PC-9 (cell line): Measurements from ENCODE around the gene DFFB. TPM values are rescaled to one million over a fixed set of nuclear protein-coding genes. Genes with fewer than 3 reads are reported as not detected.

Experiments used
- BruUV-seq: library from RNA; stranded (reverse); fragments of 400-500 nt; replicated peaks from 2 replicates; lab custom pipeline; 2021; lab: Mats Ljungman, UMichigan
- CTCF ChIA-PET: fragments of 300-600 bp; sonication (Branson Sonifier 250); formaldehyde crosslinking; loops from one replicate; lab custom pipeline; 2022; ENCODE audit warnings: antibody characterized with exemption; lab: Charles Lee
- POLR2A ChIA-PET: fragments of 300-600 bp; sonication (Branson Sonifier 250); formaldehyde crosslinking; loops from one replicate; lab custom pipeline; 2022; ENCODE audit warnings: antibody characterized with exemption; ENCODE audit not compliant: unreplicated experiment; lab: Charles Lee
- DNase-seq, 2 experiments: peaks; one replicate each; pipeline versions ENCODE4 v3.0.0 to v3.0.0-alpha.2; 2015 to 2022; ENCODE audit warnings: mixed read lengths in 1 of 2
- H2AFZ ChIP-seq: fragments of 200-600 bp; sonication (generic); 2 replicates; pipeline ENCODE4 v1.8.1; 2017; ENCODE audit warnings: antibody characterized with exemption
- H3F3A ChIP-seq: fragments of 200-600 bp; sonication (generic); 2 replicates; pipeline ENCODE4 v1.8.1; 2017; ENCODE audit warnings: antibody characterized with exemption, mild to moderate bottlenecking, low read depth; ENCODE audit not compliant: insufficient read depth
- H3K27ac ChIP-seq: fragments of 200-600 bp; sonication (generic); 2 replicates; pipeline ENCODE4 v1.6.1; 2016; ENCODE audit warnings: mixed run types
- H3K27me3 ChIP-seq: fragments of 200-600 bp; sonication (generic); 2 replicates; pipeline ENCODE4 v1.6.1; 2016; ENCODE audit warnings: low read depth, mixed run types; ENCODE audit not compliant: insufficient read depth
- H3K36me3 ChIP-seq: fragments of 200-600 bp; sonication (generic); 2 replicates; pipeline ENCODE4 v1.6.1; 2016; ENCODE audit warnings: low read depth, mixed run types
- H3K4me1 ChIP-seq: fragments of 200-600 bp; sonication (generic); replicated peaks from 2 replicates; pipeline ENCODE4 v1.6.1; 2016; ENCODE audit warnings: mixed run types; ENCODE audit not compliant: insufficient read depth
- H3K4me2 ChIP-seq: fragments of 200-600 bp; sonication (generic); 2 replicates; pipeline ENCODE4 v1.6.1; 2017; ENCODE audit warnings: mixed run types
- H3K4me3 ChIP-seq: fragments of 200-600 bp; sonication (generic); 2 replicates; pipeline ENCODE4 v1.6.1; 2016; ENCODE audit warnings: mixed run types
- H3K79me2 ChIP-seq: fragments of 200-600 bp; sonication (generic); 2 replicates; pipeline ENCODE4 v1.6.1; 2017; ENCODE audit warnings: low read depth, mixed run types
- H3K9me2 ChIP-seq: fragments of 200-600 bp; sonication (generic); 2 replicates; pipeline ENCODE4 v1.8.1; 2017; ENCODE audit warnings: mild to moderate bottlenecking; ENCODE audit not compliant: insufficient read depth
- H3K9me3 ChIP-seq: fragments of 200-600 bp; sonication (generic); 2 replicates; pipeline ENCODE4 v1.8.1; 2016; ENCODE audit warnings: low read depth; ENCODE audit not compliant: insufficient read depth
- H4K20me1 ChIP-seq: fragments of 200-600 bp; sonication (generic); 2 replicates; pipeline ENCODE4 v1.8.1; 2017; ENCODE audit not compliant: insufficient read depth
- EZH2 ChIP-seq: fragments of 200-600 bp; sonication (generic); IDR thresholded peaks from 2 replicates; pipeline ENCODE4 v1.8.0; 2017; ENCODE audit warnings: antibody characterized with exemption, low read depth
- intact Hi-C: fragments of 100-400 bp; cut with micrococcal nuclease; formaldehyde crosslinking; loops from one replicate; pipeline ENCODE4 v1.10.0; 2022; ENCODE audit not compliant: unreplicated experiment
- total RNA-seq: library from RNA; stranded (reverse); gene quantifications from 2 replicates; pipeline ENCODE4 v1.2.3, GENCODE V29; 2021
- TF ChIP-seq, protein P1 (sequence below): fragments of 200-600 bp; sonication (generic); conservative IDR thresholded peaks from 2 replicates; pipeline ENCODE4 v1.6.1; 2017; ENCODE audit warnings: mixed run types, antibody characterized with exemption, mild to moderate bottlenecking, moderate library complexity

Gene DFFB
- total RNA-seq, 1 experiment from 2014 or later: 4.7 TPM

DNA sequence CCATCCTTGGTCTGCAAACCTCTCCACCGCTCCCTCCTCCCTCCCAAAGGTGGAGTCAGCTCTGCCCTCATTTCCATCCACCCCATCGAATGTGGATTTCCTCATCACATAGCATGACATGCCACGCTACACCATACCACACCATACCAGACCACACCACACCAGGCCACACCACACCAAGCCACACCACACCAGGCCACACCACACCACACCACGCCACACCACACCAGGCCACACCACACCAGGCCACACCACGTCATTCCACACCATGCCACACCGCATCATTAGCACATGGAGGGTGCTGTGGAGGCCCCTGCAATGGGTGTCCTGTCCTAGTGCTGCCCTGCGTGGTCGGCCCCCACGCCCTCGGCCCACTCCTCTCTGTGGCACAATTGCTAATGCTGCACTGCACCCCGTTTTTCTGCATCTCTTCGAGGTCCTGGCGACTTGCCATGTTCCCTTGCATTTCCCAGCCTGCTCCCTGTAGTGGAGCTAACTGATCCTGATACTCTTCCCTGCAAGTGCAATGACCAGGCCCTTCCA lies 11.3 kb downstream of the DFFB start:
- Histone ChIP-seq H2AFZ (no peak overlapping the region), H3K27ac (no peak overlapping the region), H3F3A (peaks cover 3% of the 10 kb centered on the region; the same call in 1 of the 2 replicates), H3K9me2 (no peaks in the 10 kb centered on the region), H4K20me1 (no peaks in the 10 kb centered on the region), H3K4me1 (no peaks in the 10 kb centered on the region), H3K27me3 (no peaks in the 10 kb centered on the region), H3K4me2 (no peak overlapping the region), H3K9me3 (no peaks in the 10 kb centered on the region), H3K4me3 (no peak overlapping the region), H3K79me2 (no peaks in the 10 kb centered on the region), H3K36me3 (no peaks in the 10 kb centered on the region)
- no TSS peak for BruUV-seq
- ChIA-PET CTCF (no interaction called here), POLR2A (no interaction called here)
- intact Hi-C loops: no loop called here
- no peak for TF ChIP-seq EZH2
- TF ChIP-seq, protein P1, sequence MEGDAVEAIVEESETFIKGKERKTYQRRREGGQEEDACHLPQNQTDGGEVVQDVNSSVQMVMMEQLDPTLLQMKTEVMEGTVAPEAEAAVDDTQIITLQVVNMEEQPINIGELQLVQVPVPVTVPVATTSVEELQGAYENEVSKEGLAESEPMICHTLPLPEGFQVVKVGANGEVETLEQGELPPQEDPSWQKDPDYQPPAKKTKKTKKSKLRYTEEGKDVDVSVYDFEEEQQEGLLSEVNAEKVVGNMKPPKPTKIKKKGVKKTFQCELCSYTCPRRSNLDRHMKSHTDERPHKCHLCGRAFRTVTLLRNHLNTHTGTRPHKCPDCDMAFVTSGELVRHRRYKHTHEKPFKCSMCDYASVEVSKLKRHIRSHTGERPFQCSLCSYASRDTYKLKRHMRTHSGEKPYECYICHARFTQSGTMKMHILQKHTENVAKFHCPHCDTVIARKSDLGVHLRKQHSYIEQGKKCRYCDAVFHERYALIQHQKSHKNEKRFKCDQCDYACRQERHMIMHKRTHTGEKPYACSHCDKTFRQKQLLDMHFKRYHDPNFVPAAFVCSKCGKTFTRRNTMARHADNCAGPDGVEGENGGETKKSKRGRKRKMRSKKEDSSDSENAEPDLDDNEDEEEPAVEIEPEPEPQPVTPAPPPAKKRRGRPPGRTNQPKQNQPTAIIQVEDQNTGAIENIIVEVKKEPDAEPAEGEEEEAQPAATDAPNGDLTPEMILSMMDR: no peak
- no peak for DNase-seq

DNA sequence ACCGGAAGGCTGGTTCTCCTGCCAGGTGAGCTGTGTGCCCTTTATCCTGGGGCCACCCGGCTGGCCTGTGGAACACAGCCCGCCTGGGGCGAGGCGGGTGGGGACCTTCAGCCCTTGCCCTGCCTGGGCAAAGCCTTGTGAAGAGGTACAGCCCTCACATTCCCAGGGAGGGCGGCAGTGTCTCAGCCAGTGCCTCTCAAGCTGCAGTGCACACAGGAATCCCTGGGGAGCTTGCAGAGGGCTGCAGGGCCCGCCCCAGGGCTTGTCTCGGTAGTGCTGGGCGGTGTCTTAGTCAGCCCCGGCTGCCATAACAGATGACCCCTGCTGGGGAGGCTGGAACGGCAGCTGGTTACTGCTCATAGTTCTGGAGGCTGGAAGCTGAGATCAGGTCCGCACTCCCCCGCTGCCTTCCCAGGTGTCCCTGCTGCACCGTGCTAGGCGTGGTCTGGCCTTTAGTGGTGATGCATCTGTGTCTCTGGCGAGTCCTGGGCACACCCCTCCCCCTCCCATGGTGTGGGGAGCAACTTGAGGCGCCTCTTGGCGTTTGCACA lies 12.6 kb downstream of the DFFB start:
- H3K4me3 ChIP-seq: no peak overlapping the region
- no peaks in the 10 kb centered on the region for H4K20me1 ChIP-seq
- no peaks in the 10 kb centered on the region for H3K36me3 ChIP-seq
- H3K9me3 ChIP-seq: no peaks in the 10 kb centered on the region
- POLR2A ChIA-PET: no interaction called here
- no peaks in the 10 kb centered on the region for H3K4me1 ChIP-seq
- H3K79me2 ChIP-seq: no peaks in the 10 kb centered on the region
- no peaks in the 10 kb centered on the region for H3K9me2 ChIP-seq
- H3K27me3 ChIP-seq: no peaks in the 10 kb centered on the region
- TF ChIP-seq EZH2: no peak
- TF ChIP-seq, protein P1: no peak
- peaks cover 3% of the 10 kb centered on the region; the same call in 1 of the 2 replicates for H3F3A ChIP-seq
- no peak overlapping the region for H2AFZ ChIP-seq
- CTCF ChIA-PET: no interaction called here
- H3K27ac ChIP-seq: no peak overlapping the region
- no peak for DNase-seq
- no peak overlapping the region for H3K4me2 ChIP-seq
- BruUV-seq: no TSS peak
- intact Hi-C loops: no loop called here

DNA sequence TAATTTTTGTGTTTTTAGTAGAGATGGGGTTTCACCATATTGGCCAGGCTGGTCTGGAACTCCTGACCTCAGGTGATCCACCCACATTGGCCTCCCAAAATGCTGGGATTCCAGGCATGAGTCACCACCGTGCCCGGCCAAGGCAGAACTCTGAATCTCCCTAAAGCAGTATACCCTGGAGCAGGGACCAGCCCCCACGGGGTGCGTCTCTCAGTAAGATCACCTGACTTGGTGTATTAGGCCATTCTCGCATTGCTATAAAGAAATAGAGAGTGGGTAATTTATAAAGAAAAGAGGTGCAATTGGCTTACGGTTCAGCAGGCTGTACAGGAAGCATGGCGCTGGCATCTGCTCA lies 14.2 kb downstream of the DFFB start:
- H3K27me3 ChIP-seq: no peaks in the 10 kb centered on the region
- H4K20me1 ChIP-seq: no peaks in the 10 kb centered on the region
- no peak for DNase-seq
- no peaks in the 10 kb centered on the region for H3K36me3 ChIP-seq
- CTCF ChIA-PET: no interaction called here
- POLR2A ChIA-PET: no interaction called here
- no peak for TF ChIP-seq EZH2
- H3F3A ChIP-seq: peaks cover 3% of the 10 kb centered on the region; the same call in 1 of the 2 replicates
- no TSS peak for BruUV-seq
- no peak overlapping the region for H3K27ac ChIP-seq
- H3K9me2 ChIP-seq: no peaks in the 10 kb centered on the region
- no peak overlapping the region for H2AFZ ChIP-seq
- H3K4me1 ChIP-seq: no peaks in the 10 kb centered on the region
- no peaks in the 10 kb centered on the region for H3K9me3 ChIP-seq
- H3K79me2 ChIP-seq: no peaks in the 10 kb centered on the region
- H3K4me2 ChIP-seq: no peak overlapping the region
- H3K4me3 ChIP-seq: no peak overlapping the region
- intact Hi-C loops: no loop called here
